OCI-LY1 (cell line): Measurements from ENCODE around the gene GNB1L.

Experiments
- H2AFZ ChIP-seq: fragments of 200-600 bp; sonication (generic), shearing (Covaris generic); 2 replicates; pipeline ENCODE4 v1.6.0; 2014; ENCODE audit warnings: antibody characterized with exemption, mild to moderate bottlenecking, low read length
- H3F3A ChIP-seq: fragments of 200-600 bp; sonication (generic), shearing (Covaris generic); 2 replicates; pipeline ENCODE4 v1.6.0; 2014; ENCODE audit warnings: mild to moderate bottlenecking, antibody characterized with exemption, low read length, moderate library complexity; ENCODE audit not compliant: insufficient read depth
- H3K27ac ChIP-seq: fragments of 200-600 bp; sonication (generic); 2 replicates; pipeline ENCODE4 v1.5.1; 2014; ENCODE audit warnings: low read length, mixed run types, mild to moderate bottlenecking, low read depth; ENCODE audit not compliant: poor library complexity, severe bottlenecking
- H3K27me3 ChIP-seq: fragments of 200-600 bp; sonication (generic); 2 replicates; pipeline ENCODE4 v1.6.0; 2014; ENCODE audit warnings: antibody characterized with exemption, mild to moderate bottlenecking, low read length, moderate library complexity; ENCODE audit not compliant: insufficient read depth
- H3K36me3 ChIP-seq: fragments of 200-600 bp; sonication (generic); 2 replicates; pipeline ENCODE4 v1.6.1; 2014; ENCODE audit warnings: mild to moderate bottlenecking, antibody characterized with exemption, low read length, moderate library complexity, mixed read lengths; ENCODE audit not compliant: insufficient read depth
- H3K4me1 ChIP-seq: fragments of 200-600 bp; sonication (generic); 2 replicates; pipeline ENCODE4 v1.5.1; 2014; ENCODE audit warnings: mild to moderate bottlenecking, low read length, moderate library complexity; ENCODE audit not compliant: insufficient read depth, severe bottlenecking
- H3K4me2 ChIP-seq: fragments of 200-600 bp; sonication (generic), shearing (Covaris generic); 2 replicates; pipeline ENCODE4 v1.6.1; 2014; ENCODE audit warnings: low read length
- H3K4me3 ChIP-seq: fragments of 200-600 bp; sonication (generic); 2 replicates; pipeline ENCODE4 v1.5.1; 2014; ENCODE audit warnings: low read length, low read depth, mild to moderate bottlenecking, mixed read lengths; ENCODE audit not compliant: poor library complexity, severe bottlenecking
- H3K79me2 ChIP-seq: fragments of 200-600 bp; shearing (Covaris generic); 2 replicates; pipeline ENCODE4 v1.6.1; 2016; ENCODE audit warnings: mixed run types, low read length, mixed read lengths; ENCODE audit not compliant: insufficient read depth
- H3K9ac ChIP-seq: fragments of 200-600 bp; sonication (generic), shearing (Covaris generic); 2 replicates; pipeline ENCODE4 v1.6.1; 2014; ENCODE audit warnings: mild to moderate bottlenecking, low read length, mixed read lengths
- H3K9me2 ChIP-seq: fragments of 200-600 bp; sonication (generic), shearing (Covaris generic); 2 replicates; pipeline ENCODE4 v1.6.1; 2014; ENCODE audit warnings: low read depth, mild to moderate bottlenecking, low read length, mixed read lengths
- H3K9me3 ChIP-seq: fragments of 200-600 bp; shearing (Covaris generic); 2 replicates; pipeline ENCODE4 v1.6.1; 2014; ENCODE audit warnings: low read length, mixed read lengths
- H4K20me1 ChIP-seq: fragments of 200-600 bp; sonication (generic), shearing (Covaris generic); 2 replicates; pipeline ENCODE4 v1.6.0; 2016; ENCODE audit warnings: mild to moderate bottlenecking, low read length; ENCODE audit not compliant: insufficient read depth
- EZH2 ChIP-seq: fragments of 200-600 bp; sonication (generic), shearing (Covaris generic); IDR thresholded peaks from 2 replicates; pipeline ENCODE4 v1.8.0; 2017; ENCODE audit warnings: borderline replicate concordance, mixed run types, mild to moderate bottlenecking, antibody characterized with exemption, low read length, moderate library complexity, mixed read lengths
- TF ChIP-seq, protein P1 (sequence below): fragments of 200-600 bp; sonication (generic), shearing (Covaris generic); IDR thresholded peaks from 2 replicates; pipeline ENCODE4 v1.5.1; 2017; ENCODE audit warnings: mild to moderate bottlenecking, antibody characterized with exemption, low read length, moderate library complexity, mixed read lengths

The GNB1L gene

DNA sequence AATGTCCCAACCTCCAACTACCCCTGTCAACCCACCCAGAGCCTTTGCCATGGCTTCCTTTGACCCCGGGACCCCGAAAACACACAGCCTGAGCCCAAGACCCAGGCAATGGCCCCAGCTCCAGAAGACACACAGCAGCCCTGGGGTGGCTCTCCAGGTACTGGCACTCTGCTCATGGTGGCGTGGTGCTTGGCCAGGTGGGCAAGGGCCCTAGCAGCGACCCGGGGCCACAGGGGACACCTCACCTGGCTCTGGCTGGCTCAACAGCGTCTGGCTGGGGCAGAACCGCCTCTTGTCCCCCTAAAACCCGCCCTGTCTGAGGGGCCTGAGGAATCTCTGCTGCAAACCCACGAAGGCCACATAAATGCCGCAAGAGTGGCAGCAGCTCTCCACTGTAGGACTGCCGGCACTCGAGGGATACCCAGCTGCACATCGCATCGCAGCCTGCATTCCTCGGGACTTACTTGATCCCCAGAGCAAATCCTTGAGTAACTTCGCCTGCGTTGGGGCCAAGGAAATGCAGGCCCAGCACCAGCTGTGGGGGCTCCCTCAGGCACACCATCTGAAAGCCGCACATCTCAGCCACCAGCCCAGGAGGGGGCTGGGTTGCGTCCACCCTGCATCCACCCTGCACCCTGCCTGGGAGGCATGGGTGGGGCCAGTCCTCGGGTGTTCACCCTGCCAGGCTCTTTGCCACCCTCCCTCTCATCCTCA is 23.1 kb upstream of the GNB1L start:
- Histone ChIP-seq H3K9me3 (no peaks in the 10 kb centered on the region), H2AFZ (no peak overlapping the region), H3K79me2 (no peaks in the 10 kb centered on the region), H3K27me3 (no peaks in the 10 kb centered on the region; the same call in 1 of the 2 replicates), H3K27ac (no peak overlapping the region), H3K4me1 (peaks cover 17% of the 10 kb centered on the region), H3K36me3 (no peaks in the 10 kb centered on the region), H3F3A (no peaks in the 10 kb centered on the region), H4K20me1 (no peaks in the 10 kb centered on the region), H3K4me3 (no peak overlapping the region), H3K9me2 (no peaks in the 10 kb centered on the region), H3K9ac (no peak overlapping the region), H3K4me2 (no peak overlapping the region)
- TF ChIP-seq, protein P1, sequence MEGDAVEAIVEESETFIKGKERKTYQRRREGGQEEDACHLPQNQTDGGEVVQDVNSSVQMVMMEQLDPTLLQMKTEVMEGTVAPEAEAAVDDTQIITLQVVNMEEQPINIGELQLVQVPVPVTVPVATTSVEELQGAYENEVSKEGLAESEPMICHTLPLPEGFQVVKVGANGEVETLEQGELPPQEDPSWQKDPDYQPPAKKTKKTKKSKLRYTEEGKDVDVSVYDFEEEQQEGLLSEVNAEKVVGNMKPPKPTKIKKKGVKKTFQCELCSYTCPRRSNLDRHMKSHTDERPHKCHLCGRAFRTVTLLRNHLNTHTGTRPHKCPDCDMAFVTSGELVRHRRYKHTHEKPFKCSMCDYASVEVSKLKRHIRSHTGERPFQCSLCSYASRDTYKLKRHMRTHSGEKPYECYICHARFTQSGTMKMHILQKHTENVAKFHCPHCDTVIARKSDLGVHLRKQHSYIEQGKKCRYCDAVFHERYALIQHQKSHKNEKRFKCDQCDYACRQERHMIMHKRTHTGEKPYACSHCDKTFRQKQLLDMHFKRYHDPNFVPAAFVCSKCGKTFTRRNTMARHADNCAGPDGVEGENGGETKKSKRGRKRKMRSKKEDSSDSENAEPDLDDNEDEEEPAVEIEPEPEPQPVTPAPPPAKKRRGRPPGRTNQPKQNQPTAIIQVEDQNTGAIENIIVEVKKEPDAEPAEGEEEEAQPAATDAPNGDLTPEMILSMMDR, result no peak
- no peak for TF ChIP-seq EZH2

DNA sequence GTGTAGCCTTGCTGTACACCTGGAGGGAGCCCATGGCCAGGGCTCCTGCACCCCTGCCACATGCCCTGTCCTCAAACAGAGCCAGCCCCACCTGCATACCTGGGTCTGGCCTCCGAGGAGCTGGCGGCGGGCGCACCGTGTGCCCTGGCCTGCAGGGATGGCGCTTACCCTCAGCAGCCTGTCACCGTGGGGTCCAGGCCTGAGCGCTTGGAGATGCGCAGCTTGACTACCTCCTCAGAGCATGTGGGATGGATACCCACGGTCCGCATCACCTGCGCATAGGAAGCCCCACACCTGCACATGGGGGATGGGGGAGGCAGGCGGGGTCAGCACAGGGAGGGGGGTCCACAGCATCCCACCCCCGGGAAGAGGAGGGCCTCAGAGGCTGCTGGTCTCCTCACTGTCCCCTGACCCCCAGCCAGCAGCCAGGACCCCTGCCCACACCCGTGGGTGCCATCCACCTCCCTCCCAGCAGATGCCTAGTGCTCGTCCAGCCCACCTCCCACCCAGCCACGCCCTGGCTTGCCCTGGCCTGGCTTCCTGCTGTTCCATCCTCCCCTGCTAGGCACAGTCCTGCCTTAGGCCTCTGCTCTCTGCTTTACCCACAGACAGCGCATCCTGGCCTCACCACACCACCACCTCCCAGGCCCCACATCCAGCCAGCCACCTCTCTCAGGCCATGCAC is 22.4 kb upstream of the GNB1L start:
- H2AFZ ChIP-seq, result no peak overlapping the region
- no peaks in the 10 kb centered on the region for H3K36me3 ChIP-seq
- no peaks in the 10 kb centered on the region for H3K9me2 ChIP-seq
- no peaks in the 10 kb centered on the region for H3K79me2 ChIP-seq
- H3K4me3 ChIP-seq, result no peak overlapping the region
- no peaks in the 10 kb centered on the region for H4K20me1 ChIP-seq
- H3K27ac ChIP-seq, result no peak overlapping the region
- H3F3A ChIP-seq, result no peaks in the 10 kb centered on the region
- no peaks in the 10 kb centered on the region; the same call in 1 of the 2 replicates for H3K27me3 ChIP-seq
- no peaks in the 10 kb centered on the region for H3K9me3 ChIP-seq
- no peak overlapping the region for H3K9ac ChIP-seq
- TF ChIP-seq, protein P1, result no peak
- no peak for TF ChIP-seq EZH2
- no peak overlapping the region for H3K4me2 ChIP-seq
- H3K4me1 ChIP-seq, result peaks cover 17% of the 10 kb centered on the region

DNA sequence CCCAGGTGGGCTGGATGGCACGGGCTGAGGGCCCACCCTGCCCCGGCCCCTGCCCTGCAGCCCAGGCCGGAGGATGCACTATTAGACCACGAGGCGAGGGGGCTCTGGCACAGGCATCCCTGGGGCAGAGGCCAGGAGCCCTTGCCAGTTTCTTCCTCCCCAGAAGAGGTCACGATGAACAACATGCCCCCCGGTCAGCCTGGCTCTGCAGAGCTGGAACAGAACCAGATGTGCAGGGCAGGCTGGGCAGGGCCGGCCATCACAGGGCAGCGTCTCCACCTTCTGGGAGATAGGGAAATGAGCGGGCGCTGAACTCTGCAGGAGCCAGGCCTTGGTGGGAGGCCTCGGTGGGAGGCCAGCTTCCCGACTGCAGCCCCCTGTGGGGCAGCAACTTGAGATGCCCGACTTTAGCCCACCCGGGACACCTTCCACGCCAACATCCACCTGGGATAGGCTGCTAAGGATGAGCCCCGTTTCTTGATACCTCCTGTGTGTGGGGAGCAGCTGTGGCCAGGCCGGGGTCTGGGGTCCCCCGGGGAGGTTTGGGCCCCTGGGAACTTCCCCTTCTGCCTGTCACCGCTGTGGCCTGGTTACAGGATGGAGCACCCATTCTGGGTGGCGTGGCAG is 21.8 kb upstream of the GNB1L start:
- H3K36me3 ChIP-seq, result no peaks in the 10 kb centered on the region
- no peak overlapping the region for H3K9ac ChIP-seq
- H4K20me1 ChIP-seq, result no peaks in the 10 kb centered on the region
- no peak overlapping the region for H3K4me2 ChIP-seq
- H3K4me3 ChIP-seq, result no peak overlapping the region
- no peak overlapping the region for H3K27ac ChIP-seq
- H3K9me3 ChIP-seq, result no peaks in the 10 kb centered on the region
- H3K27me3 ChIP-seq, result no peaks in the 10 kb centered on the region; the same call in 1 of the 2 replicates
- no peaks in the 10 kb centered on the region for H3F3A ChIP-seq
- H2AFZ ChIP-seq, result no peak overlapping the region
- TF ChIP-seq, protein P1, result no peak
- TF ChIP-seq EZH2, result no peak
- H3K9me2 ChIP-seq, result no peaks in the 10 kb centered on the region
- peaks cover 17% of the 10 kb centered on the region for H3K4me1 ChIP-seq
- H3K79me2 ChIP-seq, result no peaks in the 10 kb centered on the region
